ENCODE results near the gene GSTT2B. TPM values are rescaled to one million over a fixed set of nuclear protein-coding genes. Genes with fewer than 3 reads are reported as not detected.
"Not testable (repeated sequence)": the region's sequence is repeated elsewhere in the genome, so short reads cannot be mapped to it uniquely, and the experiment has no call there.

GSTT2B gene, protein sequence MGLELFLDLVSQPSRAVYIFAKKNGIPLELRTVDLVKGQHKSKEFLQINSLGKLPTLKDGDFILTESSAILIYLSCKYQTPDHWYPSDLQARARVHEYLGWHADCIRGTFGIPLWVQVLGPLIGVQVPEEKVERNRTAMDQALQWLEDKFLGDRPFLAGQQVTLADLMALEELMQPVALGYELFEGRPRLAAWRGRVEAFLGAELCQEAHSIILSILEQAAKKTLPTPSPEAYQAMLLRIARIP
- total RNA-seq (2021; ENCODE audit: unreplicated experiment) (6.5 TPM), Bru-seq, nascent RNA (percentile 39 among the genes with signal in this experiment), BruChase-seq, experiment 1, labeled RNA remaining after a 2-hour chase (percentile 45 among the genes with signal in this experiment), BruChase-seq, experiment 2, labeled RNA remaining after a 6-hour chase (percentile 49 among the genes with signal in this experiment)
- 16.2 TPM for polyA plus RNA-seq (2012; ENCODE audit: insufficient read length)
- long read RNA-seq, partial matches to known transcripts, result 0 of 4 reads
- long read RNA-seq, other reads (novel, unspliced or antisense), result 3 of 4 reads

DNA sequence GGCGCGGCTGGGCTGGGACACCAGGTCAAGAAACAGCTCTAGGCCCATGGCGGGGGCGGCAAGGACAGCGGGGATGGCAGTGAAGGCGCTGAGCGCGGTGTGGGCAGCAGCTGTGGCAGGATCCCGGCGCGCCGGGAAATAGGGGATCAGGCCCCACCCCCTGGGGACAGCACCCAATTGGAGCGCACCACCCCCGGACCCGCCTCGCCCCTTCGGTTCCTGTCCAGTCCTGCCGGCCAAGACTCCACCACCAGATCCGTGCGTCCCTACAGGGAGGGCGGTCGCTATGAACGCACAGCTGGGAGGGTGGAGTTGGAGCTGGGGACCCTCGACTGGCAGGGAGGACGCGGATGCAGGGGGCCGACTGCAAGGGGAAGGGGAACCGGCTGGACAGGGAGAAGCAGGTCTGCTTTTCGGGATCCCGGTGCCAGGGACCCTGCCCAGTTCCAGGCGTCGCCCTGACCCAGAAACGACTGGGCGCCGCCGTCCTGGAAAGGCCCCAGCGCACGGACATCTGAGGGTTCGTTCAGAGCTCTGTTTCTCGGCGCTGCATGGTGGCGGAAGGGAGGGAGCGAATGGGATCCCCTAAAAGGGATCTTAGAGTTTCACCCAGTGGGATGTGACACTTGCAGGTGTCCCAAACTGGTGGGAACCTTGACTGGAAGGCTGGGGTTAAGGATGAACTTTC is at the start of gene GSTT2B:
TSS of gene GSTT2B (minus strand) at position 112 of the 688 bp plus-strand sequence. CDS start at position 48, 64 bp downstream.
- H3K27ac ChIP-seq (ENCODE audit: low read length); in situ Hi-C loops (cut with HindIII; ENCODE audit: low pct_unique_long_range_greater_than_20kb, low sequenced_read_pairs); H3K9me3 ChIP-seq (ENCODE audit: control insufficient read depth, insufficient read depth, low read depth, low read length); POLR2A ChIA-PET; H3K27me3 ChIP-seq (ENCODE audit: control insufficient read depth, insufficient read depth, low read length); H3K36me3 ChIP-seq (ENCODE audit: control insufficient read depth, insufficient read depth, low read length); H3K4me1 ChIP-seq (ENCODE audit: control insufficient read depth, insufficient read depth, low read length); BruUV-seq (replicated peaks); intact Hi-C loops (cut with micrococcal nuclease; ENCODE audit: unreplicated experiment); CTCF ChIA-PET; DNase-seq (ENCODE audit: low read depth, low spot score): not testable (repeated sequence)
- ATAC-seq, result peak; percentile 92
- H3K4me3 ChIP-seq (ENCODE audit: low read depth in 2 of 2, low read length in 2 of 2), result 0 out of 4 replicates have a peak within 1 kb of the TSS, but pooled peaks of 1 of the 2 experiments have one; percentile 9

DNA sequence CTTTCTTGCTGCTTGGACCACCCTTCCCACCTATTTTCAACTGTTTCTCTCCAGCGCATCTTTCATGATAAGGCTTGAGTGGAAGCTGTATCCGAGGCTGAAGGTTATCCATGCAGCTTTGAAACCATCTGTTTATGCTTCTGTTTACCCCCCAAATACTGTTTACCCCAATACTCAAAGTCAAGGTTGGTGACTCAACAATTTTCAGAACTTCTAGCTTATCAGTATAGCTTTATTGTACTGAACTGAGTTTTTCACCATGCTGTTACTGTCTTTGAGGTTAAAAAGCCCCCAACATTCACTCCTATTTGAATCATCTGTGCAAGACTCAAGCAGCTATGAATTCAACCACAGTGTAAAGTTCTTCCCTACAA is 49.0 kb upstream of the GSTT2B start:
- no peaks in the 10 kb centered on the region for H3K9me3 ChIP-seq (ENCODE audit: control insufficient read depth, insufficient read depth, low read depth, low read length)
- intact Hi-C loops (cut with micrococcal nuclease; ENCODE audit: unreplicated experiment), result no loop called here
- in situ Hi-C loops (cut with HindIII; ENCODE audit: low pct_unique_long_range_greater_than_20kb, low sequenced_read_pairs), result no loop called here
- no peak overlapping the region for H3K4me3 ChIP-seq (ENCODE audit: low read depth in 2 of 2, low read length in 2 of 2)
- no peaks in the 10 kb centered on the region for H3K27me3 ChIP-seq (ENCODE audit: control insufficient read depth, insufficient read depth, low read length)
- ATAC-seq, result no peak
- BruUV-seq (replicated peaks), result no TSS peak
- H3K4me1 ChIP-seq (ENCODE audit: control insufficient read depth, insufficient read depth, low read length), result no peaks in the 10 kb centered on the region
- CTCF ChIA-PET, result no interaction called here
- no peak overlapping the region for H3K27ac ChIP-seq (ENCODE audit: low read length)
- TF ChIP-seq POLR2AphosphoS5 (IDR thresholded peaks at IDR 0.05; ENCODE audit: low read depth, low read length), result no peak
- no peak for TF ChIP-seq TCF7L2 (IDR thresholded peaks at IDR 0.05; ENCODE audit: low read depth, low read length)
- no peak for TF ChIP-seq SIN3A (IDR thresholded peaks at IDR 0.05; ENCODE audit: borderline replicate concordance, insufficient read depth, low read depth, low read length)
- TF ChIP-seq, protein P1, sequence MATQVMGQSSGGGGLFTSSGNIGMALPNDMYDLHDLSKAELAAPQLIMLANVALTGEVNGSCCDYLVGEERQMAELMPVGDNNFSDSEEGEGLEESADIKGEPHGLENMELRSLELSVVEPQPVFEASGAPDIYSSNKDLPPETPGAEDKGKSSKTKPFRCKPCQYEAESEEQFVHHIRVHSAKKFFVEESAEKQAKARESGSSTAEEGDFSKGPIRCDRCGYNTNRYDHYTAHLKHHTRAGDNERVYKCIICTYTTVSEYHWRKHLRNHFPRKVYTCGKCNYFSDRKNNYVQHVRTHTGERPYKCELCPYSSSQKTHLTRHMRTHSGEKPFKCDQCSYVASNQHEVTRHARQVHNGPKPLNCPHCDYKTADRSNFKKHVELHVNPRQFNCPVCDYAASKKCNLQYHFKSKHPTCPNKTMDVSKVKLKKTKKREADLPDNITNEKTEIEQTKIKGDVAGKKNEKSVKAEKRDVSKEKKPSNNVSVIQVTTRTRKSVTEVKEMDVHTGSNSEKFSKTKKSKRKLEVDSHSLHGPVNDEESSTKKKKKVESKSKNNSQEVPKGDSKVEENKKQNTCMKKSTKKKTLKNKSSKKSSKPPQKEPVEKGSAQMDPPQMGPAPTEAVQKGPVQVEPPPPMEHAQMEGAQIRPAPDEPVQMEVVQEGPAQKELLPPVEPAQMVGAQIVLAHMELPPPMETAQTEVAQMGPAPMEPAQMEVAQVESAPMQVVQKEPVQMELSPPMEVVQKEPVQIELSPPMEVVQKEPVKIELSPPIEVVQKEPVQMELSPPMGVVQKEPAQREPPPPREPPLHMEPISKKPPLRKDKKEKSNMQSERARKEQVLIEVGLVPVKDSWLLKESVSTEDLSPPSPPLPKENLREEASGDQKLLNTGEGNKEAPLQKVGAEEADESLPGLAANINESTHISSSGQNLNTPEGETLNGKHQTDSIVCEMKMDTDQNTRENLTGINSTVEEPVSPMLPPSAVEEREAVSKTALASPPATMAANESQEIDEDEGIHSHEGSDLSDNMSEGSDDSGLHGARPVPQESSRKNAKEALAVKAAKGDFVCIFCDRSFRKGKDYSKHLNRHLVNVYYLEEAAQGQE (IDR thresholded peaks at IDR 0.05; ENCODE audit: insufficient read depth in 1 of 2, low read depth in 2 of 2, low read length in 1 of 2), result no peak
- TF ChIP-seq, protein P2, sequence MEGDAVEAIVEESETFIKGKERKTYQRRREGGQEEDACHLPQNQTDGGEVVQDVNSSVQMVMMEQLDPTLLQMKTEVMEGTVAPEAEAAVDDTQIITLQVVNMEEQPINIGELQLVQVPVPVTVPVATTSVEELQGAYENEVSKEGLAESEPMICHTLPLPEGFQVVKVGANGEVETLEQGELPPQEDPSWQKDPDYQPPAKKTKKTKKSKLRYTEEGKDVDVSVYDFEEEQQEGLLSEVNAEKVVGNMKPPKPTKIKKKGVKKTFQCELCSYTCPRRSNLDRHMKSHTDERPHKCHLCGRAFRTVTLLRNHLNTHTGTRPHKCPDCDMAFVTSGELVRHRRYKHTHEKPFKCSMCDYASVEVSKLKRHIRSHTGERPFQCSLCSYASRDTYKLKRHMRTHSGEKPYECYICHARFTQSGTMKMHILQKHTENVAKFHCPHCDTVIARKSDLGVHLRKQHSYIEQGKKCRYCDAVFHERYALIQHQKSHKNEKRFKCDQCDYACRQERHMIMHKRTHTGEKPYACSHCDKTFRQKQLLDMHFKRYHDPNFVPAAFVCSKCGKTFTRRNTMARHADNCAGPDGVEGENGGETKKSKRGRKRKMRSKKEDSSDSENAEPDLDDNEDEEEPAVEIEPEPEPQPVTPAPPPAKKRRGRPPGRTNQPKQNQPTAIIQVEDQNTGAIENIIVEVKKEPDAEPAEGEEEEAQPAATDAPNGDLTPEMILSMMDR (IDR thresholded peaks at IDR 0.05), result no peak
- DNase-seq (ENCODE audit: low read depth, low spot score), result no peak
- POLR2A ChIA-PET, result no interaction called here
- H3K36me3 ChIP-seq (ENCODE audit: control insufficient read depth, insufficient read depth, low read length), result no peaks in the 10 kb centered on the region

Measured in Panc1 (cell line).